H1 (cell line): Measurements from ENCODE around the gene NODAL. TPM values are rescaled to one million over a fixed set of nuclear protein-coding genes. Genes with fewer than 3 reads are reported as not detected.

Experiments
- CTCF ChIA-PET: fragments of 300-600 bp; sonication (Branson Sonifier 250); formaldehyde crosslinking; loops from one replicate; lab custom pipeline; 2021; ENCODE audit not compliant: partially characterized antibody; lab: Charles Lee
- POLR2A ChIA-PET: fragments of 300-600 bp; sonication (Branson Sonifier 250); formaldehyde crosslinking; loops from one replicate; lab custom pipeline; 2021; ENCODE audit warnings: inconsistent platforms; ENCODE audit not compliant: partially characterized antibody; lab: Charles Lee
- DNase-seq, 2 experiments: peaks; one replicate each; pipeline versions ENCODE4 v3.0.0 to v3.0.0-alpha.2; 2010 to 2022; ENCODE audit warnings: low spot score in 2 of 2, low read depth in 1 of 2, mixed read lengths in 1 of 2
- FAIRE-seq: peaks from 2 replicates; lab custom pipeline; 2011; peaks lifted over from hg19 to GRCh38; lab: Jason Lieb, UNC
- H2AFZ ChIP-seq: 2 replicates; pipeline ENCODE4 v1.8.1; 2012; ENCODE audit warnings: low read length, inconsistent platforms
- H2AK5ac ChIP-seq: 2 replicates; pipeline ENCODE4 v1.6.1; 2013; ENCODE audit warnings: low read depth, low read length
- H2BK120ac ChIP-seq: replicated peaks from 2 replicates; pipeline ENCODE3; 2013; ENCODE audit warnings: low read depth, low read length, inconsistent platforms
- H2BK12ac ChIP-seq: 2 replicates; pipeline ENCODE4 v1.6.1; 2013; ENCODE audit warnings: low read depth, low read length
- H2BK15ac ChIP-seq: 2 replicates; pipeline ENCODE4 v1.6.1; 2013; ENCODE audit warnings: low read length
- H2BK20ac ChIP-seq: 2 replicates; pipeline ENCODE4 v1.6.1; 2013; ENCODE audit warnings: low read length
- H2BK5ac ChIP-seq: 2 replicates; pipeline ENCODE4 v1.6.1; 2013; ENCODE audit warnings: low read depth, low read length
- H3K14ac ChIP-seq: 2 replicates; pipeline ENCODE4 v1.6.1; 2013; ENCODE audit warnings: inconsistent platforms; ENCODE audit not compliant: insufficient read length
- H3K18ac ChIP-seq: 2 replicates; pipeline ENCODE4 v1.6.1; 2013; ENCODE audit warnings: low read length; ENCODE audit errors: extremely low read depth
- H3K23ac ChIP-seq: 2 replicates; pipeline ENCODE4 v1.6.1; 2013; ENCODE audit warnings: inconsistent platforms; ENCODE audit not compliant: insufficient read length
- H3K23me2 ChIP-seq: 2 replicates; pipeline ENCODE4 v1.6.1; 2013; ENCODE audit warnings: low read depth, low read length
- H3K27ac ChIP-seq: 2 replicates; pipeline ENCODE4 v1.6.1; 2011; ENCODE audit warnings: low read depth, low read length, inconsistent platforms
- H3K27me3 ChIP-seq, 4 experiments: replicated peaks in 1 of 4; 1 replicate in 1 of 4; 2 replicates in 3 of 4; pipeline versions ENCODE4 v1.6.1 to v1.8.1; 2011 to 2013; ENCODE audit warnings: low read length in 3 of 4, mild to moderate bottlenecking in 3 of 4, inconsistent platforms in 2 of 4, mixed read lengths in 2 of 4, moderate library complexity in 1 of 4; ENCODE audit not compliant: control insufficient read depth in 3 of 4, insufficient read depth in 3 of 4; ENCODE audit errors: extremely low read depth in 1 of 4
- H3K36me3 ChIP-seq, 4 experiments: 2 replicates each; pipeline versions ENCODE4 v1.6.1 to v1.8.1; 2011 to 2013; ENCODE audit warnings: mild to moderate bottlenecking in 4 of 4, low read length in 3 of 4, moderate library complexity in 2 of 4, control low read depth in 1 of 4, inconsistent platforms in 1 of 4; ENCODE audit not compliant: insufficient read depth in 4 of 4, control insufficient read depth in 2 of 4
- H3K4ac ChIP-seq: replicated peaks from 2 replicates; pipeline ENCODE3; 2013; ENCODE audit warnings: low read length, low read depth, mixed read lengths, inconsistent platforms; ENCODE audit not compliant: insufficient read length
- H3K4me1 ChIP-seq, 4 experiments: replicated peaks in 1 of 4; 1 replicate in 1 of 4; 2 replicates in 3 of 4; pipeline versions ENCODE4 v1.6.1 to v1.8.1; 2011 to 2013; ENCODE audit warnings: low read length in 3 of 4, inconsistent platforms in 2 of 4, mixed read lengths in 1 of 4; ENCODE audit not compliant: insufficient read depth in 4 of 4, control insufficient read depth in 3 of 4
- H3K4me2 ChIP-seq, 2 experiments: 2 replicates each; pipeline versions ENCODE4 v1.6.1 to v1.8.1; 2011 to 2013; ENCODE audit warnings: low read depth in 2 of 2, low read length in 2 of 2, control low read depth in 1 of 2, inconsistent platforms in 1 of 2, mild to moderate bottlenecking in 1 of 2; ENCODE audit not compliant: insufficient read depth in 1 of 2
- H3K4me3 ChIP-seq, 4 experiments: fragments of 200-600, 300-600 bp in 1 of 4; sonication (generic), shearing (Covaris generic), sonication (Bioruptor Twin) in 1 of 4; 2 replicates each; pipeline versions ENCODE4 v1.5.1 to v1.8.1; 2011 to 2016; ENCODE audit warnings: low read length in 4 of 4, low read depth in 3 of 4, control low read depth in 2 of 4, inconsistent platforms in 2 of 4, mild to moderate bottlenecking in 2 of 4, mixed read lengths in 1 of 4, moderate library complexity in 1 of 4; ENCODE audit not compliant: insufficient read depth in 2 of 4; ENCODE audit errors: extremely low read depth in 1 of 4
- H3K56ac ChIP-seq: replicated peaks from 2 replicates; pipeline ENCODE3; 2013; ENCODE audit warnings: low read depth, mild to moderate bottlenecking, mixed read lengths, low read length, inconsistent platforms; ENCODE audit not compliant: insufficient read length
- H3K79me1 ChIP-seq: 2 replicates; pipeline ENCODE4 v1.6.1; 2013; ENCODE audit warnings: low read depth, low read length, control low read depth
- H3K79me2 ChIP-seq, 2 experiments: 2 replicates each; pipeline versions ENCODE4 v1.6.1 to v1.8.1; 2012 to 2013; ENCODE audit warnings: low read length in 2 of 2, mild to moderate bottlenecking in 2 of 2, inconsistent platforms in 1 of 2; ENCODE audit not compliant: insufficient read depth in 2 of 2, control insufficient read depth in 1 of 2
- H3K9ac ChIP-seq, 4 experiments: replicated peaks in 1 of 4; 1 replicate in 1 of 4; 2 replicates in 3 of 4; pipeline versions ENCODE4 v1.6.1 to v1.8.1; 2011 to 2013; ENCODE audit warnings: low read depth in 3 of 4, low read length in 3 of 4, control low read depth in 2 of 4, mild to moderate bottlenecking in 2 of 4, moderate library complexity in 2 of 4, inconsistent platforms in 1 of 4; ENCODE audit errors: extremely low read depth in 1 of 4
- H3K9me3 ChIP-seq, 2 experiments: 2 replicates each; pipeline versions ENCODE4 v1.6.1 to v1.8.1; 2012 to 2013; ENCODE audit warnings: mild to moderate bottlenecking in 2 of 2, moderate library complexity in 2 of 2, control low read depth in 1 of 2, inconsistent platforms in 1 of 2, low read depth in 1 of 2, low read length in 1 of 2, mixed read lengths in 1 of 2; ENCODE audit not compliant: insufficient read depth in 2 of 2
- H4K20me1 ChIP-seq, 2 experiments: replicated peaks in 1 of 2; 2 replicates each; pipeline versions ENCODE3 to v1.8.1; 2011 to 2013; ENCODE audit warnings: inconsistent platforms in 2 of 2, low read length in 2 of 2, mild to moderate bottlenecking in 1 of 2; ENCODE audit not compliant: insufficient read depth in 2 of 2, control insufficient read depth in 1 of 2
- H4K5ac ChIP-seq: 2 replicates; pipeline ENCODE4 v1.6.1; 2013; ENCODE audit warnings: low read length, low read depth, mixed read lengths, inconsistent platforms; ENCODE audit not compliant: insufficient read length
- H4K8ac ChIP-seq: 2 replicates; pipeline ENCODE4 v1.8.0; 2013; ENCODE audit warnings: mild to moderate bottlenecking, moderate library complexity, low read length, inconsistent platforms; ENCODE audit not compliant: insufficient read depth; ENCODE audit errors: extremely low read depth
- H4K91ac ChIP-seq: replicated peaks from 2 replicates; pipeline ENCODE3; 2013; ENCODE audit warnings: low read length, mixed read lengths, inconsistent platforms; ENCODE audit not compliant: insufficient read length
- BCL11A ChIP-seq, 2 experiments: IDR thresholded peaks; one replicate each; pipeline ENCODE4 v1.6.1; 2011; ENCODE audit warnings: low read depth in 2 of 2, low read length in 2 of 2, mild to moderate bottlenecking in 2 of 2
- CHD1 ChIP-seq: IDR thresholded peaks from 2 replicates; pipeline ENCODE4 v1.6.1; 2012; ENCODE audit warnings: low read depth, low read length, improper control_type of control experiment
- KDM4A ChIP-seq: IDR thresholded peaks from one replicate; pipeline ENCODE4 v1.7.1; 2012; ENCODE audit warnings: low read depth, mild to moderate bottlenecking, moderate library complexity, low read length, inconsistent platforms; ENCODE audit not compliant: severe bottlenecking
- SAP30 ChIP-seq: fragments of 300-600 bp; sonication (generic); IDR thresholded peaks from 2 replicates; pipeline ENCODE4 v1.7.1; 2012; ENCODE audit warnings: low read length, moderate library complexity, mild to moderate bottlenecking, inconsistent platforms; ENCODE audit not compliant: insufficient read depth, insufficient replicate concordance
- TBP ChIP-seq: IDR thresholded peaks from 2 replicates; pipeline ENCODE4 v1.6.1; 2011; ENCODE audit warnings: low read depth, low read length, improper control_type of control experiment
- TCF12 ChIP-seq: IDR thresholded peaks from 2 replicates; pipeline ENCODE4 v1.6.1; 2011; ENCODE audit warnings: low read depth, mild to moderate bottlenecking, low read length
- WGBS, 2 experiments: shearing (Covaris generic) in 1 of 2; methylation state at CpG; one replicate each; pipeline versions ENCODE4 v1.1.6 to v1.1.7; 2013 to 2015; ENCODE audit warnings: low lambda C conversion rate in 2 of 2, mixed read lengths in 2 of 2, inconsistent platforms in 1 of 2, low coverage in 1 of 2, missing lambda C conversion rate in 1 of 2; ENCODE audit not compliant: insufficient replicate concordance in 2 of 2, insufficient coverage in 1 of 2, insufficient read length in 1 of 2; ENCODE audit errors: extremely low coverage in 1 of 2, missing lambda C conversion rate in 1 of 2; 5-methylcytosine and 5-hydroxymethylcytosine counted together
- polyA plus RNA-seq, 7 experiments: library from polyadenylated mRNA; depleted of rRNA in 3 of 7; stranded (reverse) in 5 of 7; unstranded in 2 of 7; fragments of >200 nt in 5 of 7; fragments of 200-250 nt in 2 of 7; gene quantifications; 1 replicate in 5 of 7; 2 replicates in 1 of 7; 4 replicates in 1 of 7; pipeline versions ENCODE4 v1.2.1 to v1.2.3, GENCODE V29; 2011 to 2013; ENCODE audit warnings: missing spikeins in 2 of 7, mixed read lengths in 2 of 7
- total RNA-seq: library from RNA; stranded (reverse); fragmentation: NEBNext Ultra II Directional; extraction: Animal tissue kit (Norgen Biotek cat#: 25700); gene quantifications from 2 replicates; pipeline ENCODE4 v1.2.1, GENCODE V29; 2021

The NODAL gene
- total and polyA plus RNA-seq, 2 of the 8 experiments (the other 6 are each of a cell fraction or from before 2014, with no cell fraction given): 2.0 to 7.3 TPM

GRCh38 chr10:70432561-70433263 lies 8.8 kb downstream of the NODAL start:
- 86% methylated on average over 6 of the region's 6 CpGs; no CpG with 5 or more reads in 1 of the 2 experiments for WGBS, 2 experiments
- Histone ChIP-seq H2BK12ac (no peak overlapping the region), H3K9me3 (no peaks in the 10 kb centered on the region), H3K36me3 (peaks cover 0 to 25% (median 2%) of the 10 kb centered on the region in 4 experiments; a peak in 4 of 8 replicates), H2BK20ac (no peak overlapping the region), H3K27me3 (no peaks in the 10 kb centered on the region; a peak in 1 of 7 replicates), H3K4ac (no peak overlapping the region), H2BK15ac (no peak overlapping the region), H3K18ac (no peak overlapping the region), H4K91ac (no peak overlapping the region), H3K14ac (no peak overlapping the region), H4K5ac (no peak overlapping the region), H3K79me1 (no peaks in the 10 kb centered on the region; the same call in 1 of the 2 replicates), H2AK5ac (no peak overlapping the region), H3K23ac (no peak overlapping the region), H3K79me2 (no peaks in the 10 kb centered on the region), H4K20me1 (peaks cover 0 to 19% of the 10 kb centered on the region in 2 experiments), H4K8ac (no peak overlapping the region), H3K4me2 (no peak overlapping the region), H2BK5ac (no peak overlapping the region), H2BK120ac (no peak overlapping the region), H3K27ac (no peak overlapping the region), H3K4me1 (no peaks in the 10 kb centered on the region; a peak in 1 of 7 replicates)
- ChIA-PET CTCF (interaction anchor here (0.6 to 9.2 kb wide), 14 partner anchors 11 to 119 kb away, joined by 3 to 67 read pairs (median 4); no protein-coding TSS in a partner anchor), POLR2A (interaction anchor here (1.7 to 2.8 kb wide), 4 partner anchors 9 to 45 kb away, joined by 5 to 17 read pairs (median 8); partner anchors contain the start of gene NODAL)
- FAIRE-seq (no peak), DNase-seq (no peak)
- TF ChIP-seq TBP (no peak), CHD1 (no peak), SAP30 (no peak), TCF12 (no peak), BCL11A (IDR thresholded peaks at IDR 0.05; ENCODE audit: low read depth in 2 of 2, low read length in 2 of 2) (no peak), KDM4A (no peak)
- TF ChIP-seq, all 59 proteins: peak for 0
- no peak overlapping the region for H3K56ac ChIP-seq
- H3K4me3 ChIP-seq: no peak overlapping the region
- H2AFZ ChIP-seq: no peak overlapping the region
- no peaks in the 10 kb centered on the region for H3K23me2 ChIP-seq
- H3K9ac ChIP-seq: no peak overlapping the region
